Natural killer cell (primary cell): ENCODE results near the gene FAN1. TPM values are rescaled to one million over a fixed set of nuclear protein-coding genes. Genes with fewer than 3 reads are reported as not detected.

Experiments
- ATAC-seq, 3 donors: fragments of 150-1000 bp in 2 of 3; fragments of 200-7000 bp in 1 of 3; cut with Tn5 transposase; 1 replicate in 1 of 3; 2 replicates in 2 of 3; pipeline ENCODE4 v1.10.0; 2021; ENCODE audit warnings: mild to moderate bottlenecking in 2 of 3, moderate library complexity in 2 of 3
- DNase-seq, 2 donors: peaks; one replicate each; pipeline versions ENCODE4 v3.0.0 to v3.0.0-alpha.2; 2013 to 2021; ENCODE audit warnings: mixed read lengths in 1 of 2
- H3K27ac ChIP-seq: one replicate; pipeline ENCODE4 v1.5.1; 2013; ENCODE audit warnings: mild to moderate bottlenecking, low read length
- H3K27me3 ChIP-seq: one replicate; pipeline ENCODE4 v1.6.1; 2013; ENCODE audit warnings: low read length; ENCODE audit not compliant: control insufficient read depth, insufficient read depth
- H3K36me3 ChIP-seq: one replicate; pipeline ENCODE4 v1.6.1; 2013; ENCODE audit warnings: low read length; ENCODE audit not compliant: control insufficient read depth, insufficient read depth
- H3K4me1 ChIP-seq: one replicate; pipeline ENCODE4 v1.6.1; 2013; ENCODE audit warnings: low read length; ENCODE audit not compliant: control insufficient read depth, insufficient read depth
- H3K4me3 ChIP-seq: one replicate; pipeline ENCODE4 v1.5.1; 2013; ENCODE audit warnings: low read length
- H3K9me3 ChIP-seq: one replicate; pipeline ENCODE4 v1.6.1; 2013; ENCODE audit warnings: low read length; ENCODE audit not compliant: control insufficient read depth, insufficient read depth
- H3K27ac Mint-ChIP-seq, 2 donors: one replicate each; pipeline ENCODE4 v1.8.0; 2022; ENCODE audit warnings: mild to moderate bottlenecking in 2 of 2, mixed read lengths in 2 of 2, moderate library complexity in 1 of 2
- H3K27me3 Mint-ChIP-seq, 2 donors: one replicate each; pipeline ENCODE4 v1.8.0; 2022; ENCODE audit warnings: low read depth in 2 of 2, mixed read lengths in 2 of 2
- H3K36me3 Mint-ChIP-seq: one replicate; pipeline ENCODE4 v1.8.0; 2022; ENCODE audit warnings: mixed read lengths
- H3K4me1 Mint-ChIP-seq, 2 donors: one replicate each; pipeline ENCODE4 v1.8.0; 2022; ENCODE audit warnings: mixed read lengths in 2 of 2
- H3K4me3 Mint-ChIP-seq: one replicate; pipeline ENCODE4 v1.8.0; 2022; ENCODE audit warnings: mild to moderate bottlenecking, moderate library complexity, mixed read lengths
- H3K9me3 Mint-ChIP-seq, 2 donors: one replicate each; pipeline ENCODE4 v1.8.0; 2022; ENCODE audit warnings: mixed read lengths in 2 of 2
- CTCF ChIP-seq: fragments of 200-600 bp; IDR thresholded peaks from one replicate; pipeline ENCODE4 v1.8.0; 2022; ENCODE audit warnings: antibody characterized with exemption
- WGBS: methylation state at CpG from one replicate; pipeline ENCODE4 v1.1.7; 2013; ENCODE audit warnings: missing lambda C conversion rate; ENCODE audit not compliant: insufficient coverage; 5-methylcytosine and 5-hydroxymethylcytosine counted together
- intact Hi-C: fragments of 100-400 bp; cut with micrococcal nuclease; formaldehyde crosslinking; loops from one replicate; pipeline ENCODE4 v1.14.2; 2022
- total RNA-seq, 4 donors: library from RNA; stranded (reverse); fragments of 120-200 nt in 1 of 4; gene quantifications; one replicate each; pipeline versions ENCODE4 v1.2.3 to v1.2.4, GENCODE V29; 2013 to 2022

Gene FAN1
- total RNA-seq, 3 donors from 2014 or later (not counting 1 experiment from before 2014, with no cell fraction given) = 9.1 to 18.8 (median 15.3) TPM

GRCh38 chr15:30939161-30939560 is 35.4 kb downstream of the FAN1 start:
- Histone ChIP-seq H3K4me1 (no peaks in the 10 kb centered on the region), H3K4me3 (no peak overlapping the region), H3K27me3 (no peaks in the 10 kb centered on the region), H3K9me3 (no peaks in the 10 kb centered on the region), H3K36me3 (peaks cover 69% of the 10 kb centered on the region), H3K27ac (no peak overlapping the region)
- TF ChIP-seq CTCF = no peak
- Mint-ChIP-seq H3K27ac (no peak overlapping the region), H3K27me3 (no peaks in the 10 kb centered on the region), H3K36me3 (peaks cover 10% of the 10 kb centered on the region), H3K4me1 (peaks cover 0 to 4% of the 10 kb centered on the region in 2 donors), H3K4me3 (no peak overlapping the region), H3K9me3 (no peaks in the 10 kb centered on the region)
- DNase-seq (no peak), ATAC-seq (no peak)
- intact Hi-C loops = no loop called here
- WGBS = 98% methylated on average over 7 of the region's 7 CpGs

- Mint-ChIP-seq H3K4me1 (no peaks in the 10 kb centered on the region), H3K4me3 (no peak overlapping the region), H3K9me3 (no peaks in the 10 kb centered on the region), H3K27ac (no peak overlapping the region), H3K36me3 (peaks cover 10% of the 10 kb centered on the region), H3K27me3 (no peaks in the 10 kb centered on the region)
- Histone ChIP-seq H3K9me3 (no peaks in the 10 kb centered on the region), H3K4me3 (no peak overlapping the region), H3K27me3 (no peaks in the 10 kb centered on the region), H3K4me1 (no peaks in the 10 kb centered on the region), H3K27ac (no peak overlapping the region), H3K36me3 (peaks cover 67% of the 10 kb centered on the region)
- DNase-seq (no peak), ATAC-seq (no peak)
- 98% methylated on average over 3 of the region's 4 CpGs for WGBS
- no peak for TF ChIP-seq CTCF
- intact Hi-C loops = no loop called here
Measured at GRCh38 chr15:30940359-30940758, 36.6 kb downstream of the FAN1 start.

- no peaks in the 10 kb centered on the region for H3K9me3 Mint-ChIP-seq
- H3K27me3 Mint-ChIP-seq = no peaks in the 10 kb centered on the region
- 94% methylated on average over 15 of the region's 15 CpGs for WGBS
- H3K4me1 Mint-ChIP-seq = no peaks in the 10 kb centered on the region
- intact Hi-C loops = no loop called here
- TF ChIP-seq CTCF = no peak
- ATAC-seq (no peak), DNase-seq (no peak)
- no peak overlapping the region for H3K4me3 Mint-ChIP-seq
- Histone ChIP-seq H3K36me3 (peaks cover 77% of the 10 kb centered on the region), H3K27ac (no peak overlapping the region), H3K27me3 (no peaks in the 10 kb centered on the region), H3K4me3 (no peak overlapping the region), H3K4me1 (no peaks in the 10 kb centered on the region), H3K9me3 (no peaks in the 10 kb centered on the region)
- peak overlapping the region in 1 of 2 donors; percentile 11 for H3K27ac Mint-ChIP-seq
- H3K36me3 Mint-ChIP-seq = peaks cover 17% of the 10 kb centered on the region
Measured at GRCh38 chr15:30941520-30941919, 37.8 kb downstream of the FAN1 start.

GRCh38 chr15:30943654-30944335 is 40.1 kb downstream of the FAN1 start:
- H3K9me3 Mint-ChIP-seq = no peaks in the 10 kb centered on the region
- H3K36me3 Mint-ChIP-seq = peaks cover 20% of the 10 kb centered on the region
- WGBS = 92% methylated on average over 7 of the region's 8 CpGs
- H3K36me3 ChIP-seq = peaks cover 83% of the 10 kb centered on the region
- H3K27me3 ChIP-seq = no peaks in the 10 kb centered on the region
- H3K27ac ChIP-seq = no peak overlapping the region
- no peaks in the 10 kb centered on the region for H3K4me1 Mint-ChIP-seq
- H3K9me3 ChIP-seq = no peaks in the 10 kb centered on the region
- no peak overlapping the region for H3K4me3 ChIP-seq
- intact Hi-C loops = no loop called here
- DNase-seq (no peak), ATAC-seq (no peak)
- no peak overlapping the region for H3K4me3 Mint-ChIP-seq
- H3K27me3 Mint-ChIP-seq = no peaks in the 10 kb centered on the region
- no peak overlapping the region for H3K27ac Mint-ChIP-seq
- no peak for TF ChIP-seq CTCF
- no peaks in the 10 kb centered on the region for H3K4me1 ChIP-seq
